ENCODE results near the gene PIGU. TPM values are rescaled to one million over a fixed set of nuclear protein-coding genes. Genes with fewer than 3 reads are reported as not detected.

Gene PIGU
- total and polyA plus RNA-seq, 9 of the 15 experiments (the other 6 are each of a cell fraction or from before 2014, with no cell fraction given), result 6.5 to 100 (median 28.1) TPM

DNA sequence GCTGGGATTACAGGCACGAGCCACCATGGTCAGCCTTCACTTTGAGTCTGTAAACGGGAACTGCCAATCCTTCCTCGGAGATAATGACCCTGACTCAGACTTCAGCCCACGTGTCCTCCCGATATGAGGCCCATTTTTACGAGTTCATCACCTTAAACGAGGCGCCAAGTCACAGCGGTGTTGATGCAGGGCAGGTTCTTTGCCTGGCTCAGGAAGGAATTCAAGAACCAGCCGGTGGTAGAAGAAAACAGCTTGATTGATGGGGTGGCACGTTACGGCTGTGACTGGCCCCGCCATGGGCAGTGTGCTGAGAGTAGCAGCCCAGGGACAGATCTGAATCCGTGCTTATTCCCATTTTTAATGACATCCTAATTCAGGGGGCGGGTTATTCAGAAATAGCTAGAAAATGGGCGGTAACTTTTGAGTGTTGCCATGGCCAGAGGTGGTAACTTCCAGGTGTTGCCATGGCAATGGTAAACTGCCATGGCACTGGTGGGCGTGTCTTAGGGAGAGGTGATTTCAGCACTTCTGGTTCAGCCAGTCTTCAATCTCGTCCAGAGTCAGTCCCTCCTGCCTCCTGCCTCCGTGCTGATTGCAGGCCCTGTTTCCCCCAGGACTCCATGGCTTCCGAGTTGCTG lies 127.5 kb downstream of the PIGU start (continued):
- no peak for TF ChIP-seq GTF2A2 (tag; IDR thresholded peaks at IDR 0.05)
- 0 out of 2 replicates have a peak, but pooled peaks have one; percentile 43 for TF ChIP-seq SP1 (CRISPR knock-in tag; IDR thresholded peaks at IDR 0.05)
- TF ChIP-seq, protein P1, sequence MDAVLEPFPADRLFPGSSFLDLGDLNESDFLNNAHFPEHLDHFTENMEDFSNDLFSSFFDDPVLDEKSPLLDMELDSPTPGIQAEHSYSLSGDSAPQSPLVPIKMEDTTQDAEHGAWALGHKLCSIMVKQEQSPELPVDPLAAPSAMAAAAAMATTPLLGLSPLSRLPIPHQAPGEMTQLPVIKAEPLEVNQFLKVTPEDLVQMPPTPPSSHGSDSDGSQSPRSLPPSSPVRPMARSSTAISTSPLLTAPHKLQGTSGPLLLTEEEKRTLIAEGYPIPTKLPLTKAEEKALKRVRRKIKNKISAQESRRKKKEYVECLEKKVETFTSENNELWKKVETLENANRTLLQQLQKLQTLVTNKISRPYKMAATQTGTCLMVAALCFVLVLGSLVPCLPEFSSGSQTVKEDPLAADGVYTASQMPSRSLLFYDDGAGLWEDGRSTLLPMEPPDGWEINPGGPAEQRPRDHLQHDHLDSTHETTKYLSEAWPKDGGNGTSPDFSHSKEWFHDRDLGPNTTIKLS (IDR thresholded peaks at IDR 0.05; ENCODE audit: borderline replicate concordance, low read depth), result 0 out of 2 replicates have a peak, but pooled peaks have one; percentile 34
- no peak for TF ChIP-seq CSDE1 (IDR thresholded peaks at IDR 0.05)
- no peak for TF ChIP-seq ZZZ3 (IDR thresholded peaks at IDR 0.05)
- TF ChIP-seq BHLHE40 (IDR thresholded peaks at IDR 0.05; ENCODE audit: low read length), result peak; percentile 74
- TF ChIP-seq RAD21 (CRISPR knock-in tag; conservative IDR thresholded peaks at IDR 0.05 in 1 of 2, IDR thresholded peaks at IDR 0.05 in 1 of 2), result no peak
- TF ChIP-seq BRF1 (IDR thresholded peaks at IDR 0.05; ENCODE audit: borderline replicate concordance, extremely low read depth, insufficient read length), result no peak
- TF ChIP-seq U2AF1 (optimal IDR thresholded peaks at IDR 0.05; ENCODE audit: low read depth, low read length), result no peak
- TF ChIP-seq NR4A1 (CRISPR knock-in tag; IDR thresholded peaks at IDR 0.05), result no peak
- TF ChIP-seq NR4A1 (tag; IDR thresholded peaks at IDR 0.05), result no peak
- no peak for TF ChIP-seq ETV5 (CRISPR knock-in tag; IDR thresholded peaks at IDR 0.05; ENCODE audit: low read depth)
- TF ChIP-seq, protein P2, sequence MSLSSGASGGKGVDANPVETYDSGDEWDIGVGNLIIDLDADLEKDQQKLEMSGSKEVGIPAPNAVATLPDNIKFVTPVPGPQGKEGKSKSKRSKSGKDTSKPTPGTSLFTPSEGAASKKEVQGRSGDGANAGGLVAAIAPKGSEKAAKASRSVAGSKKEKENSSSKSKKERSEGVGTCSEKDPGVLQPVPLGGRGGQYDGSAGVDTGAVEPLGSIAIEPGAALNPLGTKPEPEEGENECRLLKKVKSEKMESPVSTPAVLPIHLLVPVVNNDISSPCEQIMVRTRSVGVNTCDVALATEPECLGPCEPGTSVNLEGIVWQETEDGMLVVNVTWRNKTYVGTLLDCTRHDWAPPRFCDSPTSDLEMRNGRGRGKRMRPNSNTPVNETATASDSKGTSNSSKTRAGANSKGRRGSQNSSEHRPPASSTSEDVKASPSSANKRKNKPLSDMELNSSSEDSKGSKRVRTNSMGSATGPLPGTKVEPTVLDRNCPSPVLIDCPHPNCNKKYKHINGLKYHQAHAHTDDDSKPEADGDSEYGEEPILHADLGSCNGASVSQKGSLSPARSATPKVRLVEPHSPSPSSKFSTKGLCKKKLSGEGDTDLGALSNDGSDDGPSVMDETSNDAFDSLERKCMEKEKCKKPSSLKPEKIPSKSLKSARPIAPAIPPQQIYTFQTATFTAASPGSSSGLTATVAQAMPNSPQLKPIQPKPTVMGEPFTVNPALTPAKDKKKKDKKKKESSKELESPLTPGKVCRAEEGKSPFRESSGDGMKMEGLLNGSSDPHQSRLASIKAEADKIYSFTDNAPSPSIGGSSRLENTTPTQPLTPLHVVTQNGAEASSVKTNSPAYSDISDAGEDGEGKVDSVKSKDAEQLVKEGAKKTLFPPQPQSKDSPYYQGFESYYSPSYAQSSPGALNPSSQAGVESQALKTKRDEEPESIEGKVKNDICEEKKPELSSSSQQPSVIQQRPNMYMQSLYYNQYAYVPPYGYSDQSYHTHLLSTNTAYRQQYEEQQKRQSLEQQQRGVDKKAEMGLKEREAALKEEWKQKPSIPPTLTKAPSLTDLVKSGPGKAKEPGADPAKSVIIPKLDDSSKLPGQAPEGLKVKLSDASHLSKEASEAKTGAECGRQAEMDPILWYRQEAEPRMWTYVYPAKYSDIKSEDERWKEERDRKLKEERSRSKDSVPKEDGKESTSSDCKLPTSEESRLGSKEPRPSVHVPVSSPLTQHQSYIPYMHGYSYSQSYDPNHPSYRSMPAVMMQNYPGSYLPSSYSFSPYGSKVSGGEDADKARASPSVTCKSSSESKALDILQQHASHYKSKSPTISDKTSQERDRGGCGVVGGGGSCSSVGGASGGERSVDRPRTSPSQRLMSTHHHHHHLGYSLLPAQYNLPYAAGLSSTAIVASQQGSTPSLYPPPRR (CRISPR knock-in tag; IDR thresholded peaks at IDR 0.05; ENCODE audit: borderline replicate concordance), result no peak
- no peak for TF ChIP-seq MXI1 (IDR thresholded peaks at IDR 0.05; ENCODE audit: low read depth, low read length)
- no peak; the same call in 1 of the 2 replicates for TF ChIP-seq ZNF263 (CRISPR knock-in tag; IDR thresholded peaks at IDR 0.05; ENCODE audit: borderline replicate concordance)
- TF ChIP-seq, protein P3, sequence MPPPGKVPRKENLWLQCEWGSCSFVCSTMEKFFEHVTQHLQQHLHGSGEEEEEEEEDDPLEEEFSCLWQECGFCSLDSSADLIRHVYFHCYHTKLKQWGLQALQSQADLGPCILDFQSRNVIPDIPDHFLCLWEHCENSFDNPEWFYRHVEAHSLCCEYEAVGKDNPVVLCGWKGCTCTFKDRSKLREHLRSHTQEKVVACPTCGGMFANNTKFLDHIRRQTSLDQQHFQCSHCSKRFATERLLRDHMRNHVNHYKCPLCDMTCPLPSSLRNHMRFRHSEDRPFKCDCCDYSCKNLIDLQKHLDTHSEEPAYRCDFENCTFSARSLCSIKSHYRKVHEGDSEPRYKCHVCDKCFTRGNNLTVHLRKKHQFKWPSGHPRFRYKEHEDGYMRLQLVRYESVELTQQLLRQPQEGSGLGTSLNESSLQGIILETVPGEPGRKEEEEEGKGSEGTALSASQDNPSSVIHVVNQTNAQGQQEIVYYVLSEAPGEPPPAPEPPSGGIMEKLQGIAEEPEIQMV (tag; conservative IDR thresholded peaks at IDR 0.05; ENCODE audit: low read depth), result no peak
- 0 out of 2 replicates have a peak, but pooled peaks have one; percentile 21 for TF ChIP-seq MYNN (IDR thresholded peaks at IDR 0.05)
- TF ChIP-seq MYNN (CRISPR knock-in tag; IDR thresholded peaks at IDR 0.05), result no peak
- TF ChIP-seq TRIM28 (IDR thresholded peaks at IDR 0.05), result no peak
- no peak for TF ChIP-seq MCM7 (IDR thresholded peaks at IDR 0.05)
- TF ChIP-seq SRSF3 (IDR thresholded peaks at IDR 0.05; ENCODE audit: insufficient read depth, low read length), result no peak
- TF ChIP-seq EP400 (IDR thresholded peaks at IDR 0.05), result no peak

Data from K562 (cell line).